GM19324 (cell line): ENCODE data around the gene PPP2R2C.

Experiments used
- ATAC-seq: cut with Tn5 transposase; IDR thresholded peaks from one replicate; pipeline ENCODE4 v1.9.1; 2021; ENCODE audit warnings: mild to moderate bottlenecking, moderate library complexity; ENCODE audit not compliant: unreplicated experiment, low FRiP score

Gene PPP2R2C

DNA sequence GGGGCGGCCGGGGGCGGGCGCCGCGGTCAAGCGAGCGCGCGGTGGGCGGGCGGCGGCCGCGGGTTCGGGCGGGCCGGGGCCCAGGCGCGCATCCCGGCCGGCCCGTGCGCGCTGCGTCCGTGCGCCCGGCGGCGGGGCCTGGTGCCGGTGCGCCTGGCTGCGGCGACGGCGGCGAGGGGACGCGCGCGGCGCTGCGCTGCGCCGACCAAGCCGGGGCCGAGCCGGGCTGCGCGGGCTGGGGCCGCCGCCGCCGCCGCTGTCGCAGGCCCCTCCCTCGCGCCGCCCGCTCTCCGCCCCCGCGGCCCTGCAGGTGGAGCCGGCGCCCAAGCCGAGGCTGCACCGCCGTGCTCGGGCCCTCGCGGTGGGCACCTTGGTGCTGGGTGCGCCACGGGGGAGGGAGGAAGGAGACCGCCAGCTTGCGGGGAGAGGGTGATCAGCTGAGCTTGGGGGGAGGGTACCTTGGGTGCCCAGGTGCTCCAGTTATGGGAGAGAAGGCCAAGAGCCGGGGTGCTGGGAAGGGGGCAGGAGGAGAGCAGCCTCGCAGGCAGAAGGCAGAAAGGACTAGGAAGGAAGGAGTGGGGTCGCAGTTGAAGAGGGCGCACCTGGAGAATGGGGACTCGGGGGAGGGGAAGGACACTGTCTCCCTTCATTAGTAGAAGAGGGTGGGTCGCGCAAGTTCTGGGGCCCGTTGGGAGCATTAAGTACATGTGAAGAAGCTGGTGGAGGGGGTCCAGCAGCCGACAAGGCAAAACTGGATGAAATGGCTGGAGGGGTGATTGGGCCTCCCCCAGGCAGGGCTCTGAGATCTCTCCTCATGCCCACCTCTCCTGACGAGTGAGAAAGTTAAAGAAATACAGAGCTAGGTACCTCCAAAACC lies at the start of gene PPP2R2C:
Gene PPP2R2C, minus strand, starts transcription at position 228 of the 877 bp plus-strand sequence. CDS start 385 bp downstream, outside the sequence.
- no peak for ATAC-seq

DNA sequence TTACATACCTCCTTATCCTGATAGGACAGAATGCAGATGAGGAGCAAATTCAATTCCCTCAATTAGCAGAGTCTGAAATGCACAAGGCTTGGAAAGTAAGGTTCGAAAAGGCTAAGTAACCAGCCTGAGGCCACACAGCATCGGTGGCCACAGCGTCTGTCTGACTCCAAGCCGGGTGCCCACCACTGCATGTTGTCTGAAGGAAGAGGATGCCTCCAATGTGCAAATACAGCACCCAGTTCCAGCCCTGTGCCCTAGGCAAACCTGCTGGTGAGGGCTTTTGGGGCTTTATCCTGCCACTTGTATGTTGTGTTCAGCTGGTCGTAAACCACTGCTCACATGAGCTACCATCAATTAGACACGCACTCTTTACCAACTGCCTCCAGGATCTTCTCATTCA lies 48.6 kb upstream of the PPP2R2C start:
- ATAC-seq, result no peak

DNA sequence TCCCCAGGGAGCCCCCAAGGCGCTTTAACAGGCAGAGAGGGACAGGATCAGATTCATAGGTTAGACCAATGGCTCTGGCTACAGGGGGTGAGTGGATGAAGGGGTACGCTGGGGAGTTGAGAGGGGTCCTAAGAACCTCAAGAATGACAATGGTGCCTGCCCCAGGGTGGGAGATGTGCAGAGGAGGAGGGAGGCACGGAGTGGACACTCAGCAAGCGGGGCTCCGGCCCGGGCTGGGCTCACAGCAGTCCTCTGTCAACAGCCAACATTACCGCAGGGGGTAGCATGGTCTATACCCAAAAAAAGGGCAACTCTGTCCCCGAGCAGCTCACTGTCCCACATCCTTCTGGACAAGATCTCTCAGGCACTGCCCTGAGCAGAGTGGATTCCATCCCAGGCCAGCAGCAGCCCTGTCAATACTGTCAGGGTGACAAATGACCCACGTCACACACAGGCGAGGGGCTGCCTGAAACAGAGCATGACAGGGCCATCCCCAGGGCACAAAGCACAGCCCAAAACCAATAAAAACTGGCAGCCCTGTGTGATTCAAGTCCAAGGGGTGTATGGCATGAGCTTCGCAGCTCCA lies 47.7 kb upstream of the PPP2R2C start:
- ATAC-seq, result no peak

DNA sequence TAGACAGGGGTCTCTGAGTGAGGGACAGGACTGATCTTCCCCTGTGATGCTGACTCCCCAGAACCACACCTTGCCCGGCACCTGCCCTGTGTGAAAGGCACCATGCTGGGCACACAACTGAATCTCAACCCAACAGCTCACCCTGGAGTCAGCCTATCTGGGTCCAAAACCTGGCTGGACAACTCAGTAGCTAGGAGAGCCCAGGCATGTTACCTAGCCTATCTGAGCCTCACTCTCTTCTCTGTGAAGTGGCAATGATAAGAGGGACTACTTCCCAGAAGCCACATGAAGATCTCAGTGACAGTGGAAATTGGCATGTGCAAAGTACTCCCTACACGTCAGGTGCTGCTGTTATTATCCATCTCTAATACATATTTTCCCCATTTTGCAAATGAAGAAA lies 44.8 kb upstream of the PPP2R2C start:
- ATAC-seq, result no peak

DNA sequence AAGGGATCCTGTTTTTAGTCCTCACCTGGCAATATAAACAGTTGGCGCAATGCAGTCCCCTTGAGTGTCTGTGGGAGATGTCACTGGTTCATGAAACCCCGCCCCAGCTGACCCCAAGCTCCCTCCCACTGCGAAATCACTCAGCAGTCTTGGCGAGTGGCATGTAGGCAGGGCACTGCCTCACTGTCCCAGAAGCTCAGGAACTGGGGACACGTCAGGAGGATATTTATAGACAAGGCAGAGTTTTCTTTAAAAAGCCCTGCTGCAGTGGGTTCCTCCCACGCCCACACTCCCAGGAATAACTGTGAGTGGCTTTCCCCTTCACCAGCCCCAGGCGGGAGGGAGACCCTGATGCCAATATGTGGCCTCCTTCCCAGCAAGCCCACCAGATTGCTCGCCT lies 44.3 kb upstream of the PPP2R2C start:
- ATAC-seq, result no peak

DNA sequence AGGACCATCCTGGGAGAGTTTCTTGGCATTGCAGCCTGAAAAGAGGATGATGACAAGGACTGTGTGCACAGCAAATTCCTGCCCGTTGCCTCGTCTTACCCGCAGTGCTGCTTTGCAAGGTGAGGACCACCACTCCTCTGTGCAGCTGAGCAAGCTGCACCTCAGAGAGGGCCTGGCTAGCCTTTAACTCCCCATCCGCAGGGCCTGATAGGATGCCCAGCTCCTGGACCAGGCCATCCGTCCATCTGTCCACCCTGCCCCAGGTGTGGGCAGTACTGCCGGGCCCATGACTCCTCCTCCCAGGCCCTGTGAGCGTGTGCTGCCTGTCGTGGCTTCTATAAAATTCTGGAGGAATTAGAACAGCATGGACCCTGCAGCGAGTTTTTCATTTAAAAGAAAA lies 43.9 kb upstream of the PPP2R2C start:
- no peak for ATAC-seq

DNA sequence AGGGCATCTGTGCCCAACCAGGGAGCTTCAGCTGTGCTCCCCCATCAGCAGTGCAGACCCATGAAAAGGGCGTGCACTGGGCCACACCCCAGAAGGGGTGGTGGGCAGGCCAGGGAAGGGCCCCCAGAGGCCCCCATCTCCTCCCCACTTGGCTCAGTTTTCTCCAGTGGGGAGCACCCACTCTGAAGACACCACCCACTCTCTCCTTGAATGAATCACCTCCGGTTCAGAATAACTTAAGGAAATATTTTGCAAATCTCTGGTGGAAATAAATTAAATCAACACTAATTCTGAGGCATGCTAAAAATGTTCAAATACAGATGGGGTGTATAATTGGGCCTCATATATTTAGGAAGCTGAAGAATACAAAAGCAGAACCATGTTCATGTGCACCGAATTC lies 41.3 kb upstream of the PPP2R2C start:
- ATAC-seq, result no peak

DNA sequence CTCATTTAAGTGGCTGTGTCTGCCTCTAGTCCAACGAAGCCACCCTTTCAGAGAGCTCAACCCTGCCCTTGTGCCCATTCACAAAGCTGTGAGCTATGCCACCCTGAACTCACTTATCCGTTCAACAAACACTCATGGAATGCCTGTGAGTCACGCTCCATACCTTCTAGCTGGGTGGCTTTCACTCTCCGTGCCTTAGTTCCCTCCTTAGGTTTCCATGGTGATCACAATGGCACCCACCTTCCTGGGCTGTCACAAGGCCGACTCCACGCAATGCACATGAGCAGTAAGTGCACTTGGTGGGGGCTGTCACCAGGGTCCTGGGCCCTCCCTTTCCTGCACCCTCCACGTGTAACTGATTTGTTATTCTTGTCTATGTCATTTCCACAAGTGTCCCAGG lies 37.2 kb upstream of the PPP2R2C start:
- no peak for ATAC-seq

DNA sequence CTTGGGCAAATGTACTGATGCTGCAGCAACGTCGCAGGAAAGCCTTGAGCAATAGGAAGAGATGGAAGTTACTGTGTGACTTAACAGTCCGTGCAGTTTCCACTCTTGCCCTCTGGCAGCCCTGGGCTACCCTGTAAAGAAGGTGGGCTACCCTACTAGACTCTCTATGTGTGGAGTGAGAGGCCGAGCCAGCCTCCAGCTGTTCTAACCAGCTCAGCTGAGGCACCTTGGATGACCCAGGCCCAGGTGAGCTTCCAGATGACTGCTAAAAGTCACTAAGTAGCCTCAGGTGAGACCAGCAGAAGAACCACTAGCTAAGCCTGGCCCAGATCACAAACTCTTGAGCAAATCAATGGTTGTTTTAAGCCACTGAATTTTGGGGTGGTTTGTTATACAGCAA lies 34.9 kb upstream of the PPP2R2C start:
- ATAC-seq, result no peak

DNA sequence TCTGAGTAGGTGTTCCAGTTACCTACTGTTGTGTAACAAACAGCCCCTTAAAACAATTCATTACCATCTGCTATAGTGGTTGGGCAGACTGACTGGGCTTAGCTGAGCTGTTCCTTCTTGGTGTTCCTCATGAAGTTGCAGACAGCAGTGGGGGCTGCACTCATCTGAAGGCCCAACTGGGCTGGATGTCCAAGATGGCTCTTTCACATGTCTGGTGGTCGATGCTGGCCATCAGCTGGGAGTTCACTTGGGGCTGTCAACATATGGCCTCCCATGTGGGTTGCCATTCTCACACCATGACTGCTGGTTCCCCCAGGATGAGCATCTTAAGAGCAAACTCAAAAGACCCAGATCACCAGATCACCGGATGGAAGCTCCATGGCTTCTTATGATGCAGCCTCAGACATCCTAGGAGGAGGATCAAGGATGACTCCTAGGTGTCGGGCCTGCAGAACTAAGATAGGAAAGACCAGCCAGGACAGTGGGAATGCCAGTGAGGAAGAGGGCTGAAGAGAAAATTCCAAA lies 34.3 kb upstream of the PPP2R2C start:
- no peak for ATAC-seq

DNA sequence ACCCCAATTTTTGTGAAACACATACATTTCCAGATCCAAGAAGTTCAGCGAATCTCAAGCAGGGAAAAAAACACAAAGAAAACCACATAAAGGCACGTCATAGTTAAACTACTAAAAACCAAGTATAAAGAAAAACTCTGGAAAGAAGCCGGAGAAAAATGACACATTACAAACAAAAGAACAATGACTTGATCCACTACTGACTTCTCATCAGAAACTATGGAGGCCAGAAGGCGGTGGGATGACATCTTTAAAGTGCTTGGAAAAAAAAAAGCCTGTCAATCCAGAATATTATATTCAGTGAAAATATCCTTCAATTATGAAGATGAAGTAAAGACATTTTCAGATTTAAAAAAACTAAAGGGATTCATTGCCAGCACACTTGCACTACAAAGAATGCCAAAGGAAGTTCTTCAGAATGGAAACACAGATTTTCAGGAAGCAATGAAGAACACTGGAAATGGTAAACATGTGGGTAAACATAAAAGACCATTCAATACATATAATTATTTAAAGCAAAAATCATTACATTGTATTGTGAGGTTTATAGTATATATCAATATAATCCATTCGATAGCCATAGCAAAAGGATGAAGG lies 32.6 kb upstream of the PPP2R2C start:
- ATAC-seq, result no peak

DNA sequence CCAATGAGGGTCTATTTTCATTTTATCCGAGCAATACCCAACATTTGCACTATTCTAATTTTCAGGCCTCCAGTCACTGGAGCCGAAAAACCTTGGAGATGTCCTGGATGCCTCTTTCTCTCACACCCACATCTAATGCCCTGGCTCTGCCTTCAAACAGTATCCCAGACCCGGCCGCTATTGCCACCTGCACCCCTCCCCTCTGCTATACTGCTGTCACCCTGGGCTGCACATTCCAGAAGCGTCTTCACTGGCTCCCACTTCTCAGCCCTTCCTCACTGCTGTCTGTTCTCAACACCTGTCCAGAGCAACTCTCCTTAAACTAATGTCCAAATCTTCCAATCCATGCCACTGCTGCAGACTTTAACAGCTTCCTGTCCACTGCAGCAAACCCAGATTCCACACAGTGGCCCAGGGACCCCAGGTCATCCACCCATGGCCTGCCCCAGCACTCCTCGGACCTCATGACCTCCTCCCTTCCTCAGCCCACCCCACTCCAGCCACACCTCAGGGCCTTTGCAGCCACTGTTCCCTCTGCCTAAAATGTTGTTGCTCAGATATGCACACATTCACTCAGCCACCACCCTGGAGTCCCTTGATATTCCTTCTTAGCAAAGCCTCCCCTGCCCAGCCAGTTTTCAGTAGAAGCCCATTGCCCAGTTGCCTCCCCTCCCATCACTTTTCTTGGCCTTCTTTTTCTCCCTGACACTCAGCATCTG lies 30.5 kb upstream of the PPP2R2C start:
- no peak for ATAC-seq

DNA sequence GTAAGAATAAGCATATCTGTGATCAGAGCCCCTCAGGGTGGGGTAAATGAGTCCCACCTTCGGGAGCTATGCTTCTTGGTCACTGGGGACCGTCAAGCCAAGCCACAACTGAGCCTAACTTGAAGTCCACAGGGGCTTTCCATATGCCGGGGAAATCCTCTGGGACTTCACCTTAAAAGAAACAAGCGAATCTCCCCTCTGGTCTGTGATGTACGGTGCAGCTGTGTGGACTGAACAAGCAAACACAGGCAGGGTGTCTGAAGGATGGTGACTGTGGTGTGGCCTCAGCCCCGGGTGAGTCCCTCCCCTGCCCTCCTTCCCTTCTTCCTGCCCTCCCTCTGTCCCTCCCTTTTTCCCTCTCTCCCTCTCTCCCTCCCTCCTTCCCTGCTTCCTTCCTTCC lies 29.7 kb upstream of the PPP2R2C start:
- no peak for ATAC-seq

DNA sequence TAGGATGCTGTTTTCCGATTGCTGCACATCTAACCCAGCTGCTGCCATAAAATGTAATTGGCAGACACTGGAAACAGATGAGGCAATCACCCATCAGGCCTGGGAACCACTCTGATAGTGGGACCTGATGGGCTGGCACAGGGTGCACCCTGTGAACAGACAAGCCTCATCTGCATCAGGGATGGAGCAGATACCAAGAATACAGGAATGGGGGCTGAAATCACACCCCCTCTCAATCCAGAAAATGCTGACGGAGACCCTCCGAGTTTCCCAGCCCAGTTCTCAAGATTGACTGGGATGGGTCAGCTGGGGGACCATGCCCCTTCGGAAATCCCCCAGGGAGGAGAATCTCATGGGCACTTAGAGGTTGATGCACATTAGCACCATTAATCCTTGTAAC lies 28.8 kb upstream of the PPP2R2C start:
- ATAC-seq, result no peak

DNA sequence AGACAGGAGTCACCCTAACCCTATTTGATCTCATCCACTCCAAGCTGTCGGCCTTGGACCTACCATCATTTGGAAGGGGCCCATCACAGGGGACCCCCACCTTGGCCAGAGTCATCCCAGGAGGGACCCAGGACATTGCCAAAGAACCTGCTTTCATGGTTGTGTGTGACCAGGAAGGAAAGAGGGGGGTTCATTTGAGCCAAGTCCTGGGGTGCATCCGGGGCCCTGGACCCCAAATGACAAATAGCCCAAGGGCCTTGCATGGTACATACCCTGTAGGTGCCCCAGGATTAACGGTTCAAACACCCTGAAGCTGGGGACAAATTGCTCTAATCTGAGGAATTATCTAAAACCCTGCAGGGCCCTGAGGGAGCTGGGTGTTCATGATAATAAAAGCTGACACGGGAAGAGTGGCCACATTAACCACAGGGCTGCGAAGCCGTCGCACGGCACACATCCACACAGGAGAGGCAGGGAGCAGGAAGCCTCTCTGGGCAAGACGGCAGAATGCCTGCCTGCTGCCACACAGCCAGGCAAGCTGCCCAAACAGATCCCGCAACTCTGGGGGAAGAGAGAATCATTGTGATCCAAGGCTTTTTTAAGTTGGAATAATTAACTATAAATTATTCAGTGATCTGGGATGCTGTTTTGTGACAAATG lies 28.2 kb upstream of the PPP2R2C start:
- no peak for ATAC-seq

DNA sequence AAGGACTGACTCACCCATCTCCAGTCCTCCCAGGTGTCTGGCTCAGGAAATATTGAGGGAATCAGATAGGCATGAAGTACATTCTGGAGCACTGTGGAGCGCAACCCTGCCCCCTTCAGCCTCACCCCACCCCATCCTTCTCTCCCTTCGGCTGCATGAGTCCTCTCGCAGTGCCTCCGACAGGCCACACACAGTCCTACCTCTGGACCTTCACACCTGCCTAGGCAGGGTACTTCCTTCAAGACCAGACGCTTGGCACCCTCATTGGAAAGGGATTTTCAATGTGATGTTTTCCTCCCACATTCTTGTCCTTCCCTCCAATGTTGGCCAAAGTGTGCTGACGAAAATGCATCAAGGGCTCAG lies 26.8 kb upstream of the PPP2R2C start:
- ATAC-seq, result no peak

DNA sequence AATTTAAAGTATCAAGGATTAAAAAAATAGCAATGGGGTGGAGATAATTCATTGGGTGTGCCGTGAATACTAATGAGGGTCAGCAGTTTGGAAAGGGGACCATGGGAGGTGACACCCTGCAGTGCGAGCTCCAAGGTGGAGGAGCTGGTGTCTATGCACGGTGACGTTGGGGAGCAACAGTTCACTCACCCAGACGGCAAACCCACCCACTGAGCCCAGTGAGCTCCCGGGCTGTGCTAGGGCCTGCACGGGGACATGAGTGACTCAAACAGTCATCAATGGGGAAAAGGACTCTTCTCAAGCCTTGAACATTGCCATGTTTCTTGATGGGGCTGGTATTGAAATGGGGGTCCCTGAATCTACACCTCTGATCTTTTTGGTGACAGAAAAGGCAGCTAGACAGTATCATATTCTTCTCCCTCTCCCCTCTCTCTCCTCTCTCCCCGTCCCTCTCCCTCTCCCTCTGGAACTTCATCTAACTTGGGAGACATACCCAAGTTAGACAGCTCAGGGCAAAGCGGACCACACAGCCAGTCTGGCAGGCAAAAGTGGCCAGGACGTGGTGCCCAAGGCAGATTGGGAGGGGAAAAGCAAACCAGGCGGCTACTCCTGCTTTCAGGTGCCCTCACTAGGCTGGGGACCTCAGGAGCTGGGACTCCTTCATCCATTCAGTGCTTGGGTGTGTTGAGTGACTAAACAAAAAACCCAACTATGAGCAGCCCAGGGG lies 26.3 kb upstream of the PPP2R2C start:
- no peak for ATAC-seq

DNA sequence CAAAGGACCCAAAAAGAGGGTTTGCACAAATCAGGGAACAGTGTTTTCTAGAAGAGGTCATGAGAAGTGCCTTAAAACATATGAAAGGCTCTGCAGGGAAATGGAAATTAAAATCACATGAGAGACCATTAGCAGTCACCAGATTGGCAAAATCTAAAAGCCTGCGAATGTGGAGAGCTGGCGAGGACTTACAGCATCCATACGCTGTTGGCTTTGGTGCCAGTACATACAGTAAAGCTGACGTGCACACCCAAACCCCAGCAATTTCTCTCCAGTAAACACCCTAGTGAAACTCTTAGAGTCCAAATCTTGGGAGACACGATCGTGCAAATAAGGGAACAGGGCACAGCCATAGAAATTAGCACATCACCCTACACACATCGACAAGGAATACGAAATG lies 25.4 kb upstream of the PPP2R2C start:
- no peak for ATAC-seq

DNA sequence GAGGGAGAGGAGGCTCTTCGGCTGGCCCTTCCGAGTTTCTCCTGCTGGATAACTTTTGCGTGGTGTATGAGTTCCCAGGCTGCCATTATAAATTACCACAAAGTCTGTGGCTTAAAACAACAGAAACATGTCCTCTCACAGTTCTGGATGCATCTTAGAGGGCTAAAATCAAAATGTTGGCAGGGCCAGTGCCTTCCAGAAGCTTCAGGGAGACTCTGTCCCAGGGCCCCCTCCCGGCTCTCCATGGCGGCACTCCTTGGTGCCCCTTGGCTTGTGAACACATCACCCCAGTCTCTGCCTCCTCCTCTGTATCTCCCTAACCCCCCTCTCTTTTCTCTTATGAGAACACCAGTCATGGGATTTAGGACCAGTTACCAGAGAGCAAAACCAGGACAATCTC lies 23.3 kb upstream of the PPP2R2C start:
- no peak for ATAC-seq

DNA sequence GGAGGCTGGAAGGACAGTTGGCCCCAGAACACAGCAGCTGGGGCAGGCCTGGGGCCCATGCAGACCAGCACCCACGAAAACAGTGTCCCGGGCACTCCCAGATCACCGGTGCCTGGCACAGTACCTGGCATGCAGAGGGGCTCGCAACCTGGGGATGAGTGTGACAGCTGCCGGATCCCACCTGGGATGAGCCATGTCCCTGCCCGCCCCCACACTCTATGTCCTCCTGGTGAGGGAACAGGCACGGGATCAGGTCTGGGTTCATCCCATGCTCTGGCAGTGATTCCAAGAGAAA lies 22.8 kb upstream of the PPP2R2C start:
- ATAC-seq, result no peak
